ENCODE measurements around the gene TNFSF11.

Gene TNFSF11

GRCh38 chr13:42574011-42574410 lies at the start of gene TNFSF11:
TSS of gene TNFSF11 (plus strand) at chr13:42574152. CDS start at chr13:42574304, 152 bp downstream.
- DNase-seq (ENCODE audit: low read depth): no peak
- no peak for TF ChIP-seq CTCF (conservative IDR thresholded peaks at IDR 0.05; ENCODE audit: control insufficient read depth, insufficient read depth, low read depth, low read length)
- H3K4me3 ChIP-seq (ENCODE audit: control insufficient read depth, low read depth, low read length): peak within 1 kb of the TSS; percentile 30

- no peak for TF ChIP-seq CTCF (conservative IDR thresholded peaks at IDR 0.05; ENCODE audit: control insufficient read depth, insufficient read depth, low read depth, low read length)
- H3K4me3 ChIP-seq (ENCODE audit: control insufficient read depth, low read depth, low read length): no peak overlapping the region
- peak; percentile 56 for DNase-seq (ENCODE audit: low read depth)
Measured at GRCh38 chr13:42524487-42525034, 49.4 kb upstream of the TNFSF11 start.

DNA sequence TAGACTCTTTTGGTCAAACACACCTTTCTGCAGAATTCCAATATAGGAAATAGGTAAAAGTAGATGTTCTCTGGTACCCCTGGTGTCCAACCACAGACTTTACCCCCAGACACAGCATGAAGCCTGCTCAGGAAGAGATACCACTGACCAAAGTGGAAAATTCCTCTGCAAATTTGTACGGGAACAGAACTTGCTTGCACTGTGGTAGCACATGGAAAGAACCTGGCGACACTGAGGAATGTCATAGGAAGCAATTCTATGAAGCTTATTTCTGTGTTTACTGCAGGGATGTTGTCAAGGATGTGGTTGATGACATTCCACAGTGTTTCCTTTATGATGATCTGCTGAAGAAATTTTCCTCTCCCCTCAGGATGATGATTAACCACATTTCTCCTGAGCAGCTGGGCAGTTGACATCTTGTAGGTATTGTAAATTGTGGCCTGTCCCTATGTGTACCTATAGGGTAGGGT lies 48.9 kb upstream of the TNFSF11 start:
- no peak for TF ChIP-seq CTCF (conservative IDR thresholded peaks at IDR 0.05; ENCODE audit: control insufficient read depth, insufficient read depth, low read depth, low read length)
- no peak overlapping the region for H3K4me3 ChIP-seq (ENCODE audit: control insufficient read depth, low read depth, low read length)
- DNase-seq (ENCODE audit: low read depth): peak; percentile 72

- no peak overlapping the region for H3K4me3 ChIP-seq (ENCODE audit: control insufficient read depth, low read depth, low read length)
- DNase-seq (ENCODE audit: low read depth): no peak
- no peak for TF ChIP-seq CTCF (conservative IDR thresholded peaks at IDR 0.05; ENCODE audit: control insufficient read depth, insufficient read depth, low read depth, low read length)
Measured at GRCh38 chr13:42526276-42526675, 47.7 kb upstream of the TNFSF11 start.

DNA sequence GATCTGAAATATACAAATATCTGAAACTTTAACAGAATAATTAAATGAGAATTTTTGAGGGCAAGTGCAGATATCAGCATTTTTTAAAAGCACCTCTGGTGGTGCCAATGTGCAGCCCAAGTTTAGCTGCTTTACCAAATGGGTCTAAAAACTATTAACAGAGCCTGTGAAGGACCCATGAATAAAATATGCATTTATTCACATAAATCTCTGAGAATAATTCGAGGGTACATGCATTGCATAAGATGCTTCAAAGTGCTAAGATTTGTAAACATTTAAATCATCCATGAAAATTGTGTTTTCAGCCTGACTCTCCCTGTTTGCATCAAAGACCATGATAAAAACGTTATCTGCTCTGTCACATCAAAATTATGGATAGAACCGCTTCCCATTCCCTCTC lies 47.1 kb upstream of the TNFSF11 start:
- no peak for DNase-seq (ENCODE audit: low read depth)
- TF ChIP-seq CTCF (conservative IDR thresholded peaks at IDR 0.05; ENCODE audit: control insufficient read depth, insufficient read depth, low read depth, low read length): no peak
- H3K4me3 ChIP-seq (ENCODE audit: control insufficient read depth, low read depth, low read length): no peak overlapping the region

GRCh38 chr13:42532561-42533335 lies 41.2 kb upstream of the TNFSF11 start:
- DNase-seq (ENCODE audit: low read depth): no peak
- no peak for TF ChIP-seq CTCF (conservative IDR thresholded peaks at IDR 0.05; ENCODE audit: control insufficient read depth, insufficient read depth, low read depth, low read length)
- H3K4me3 ChIP-seq (ENCODE audit: control insufficient read depth, low read depth, low read length): no peak overlapping the region

Measured in fibroblast of mammary gland (primary cell).